GM23338 (cell line): ENCODE results near the gene CAMKK2. TPM values are rescaled to one million over a fixed set of nuclear protein-coding genes. Genes with fewer than 3 reads are reported as not detected.

Experiments used
- ATAC-seq: fragments of 200-7000 bp; cut with Tn5 transposase; 3 replicates; pipeline ENCODE4 v1.9.1; 2020
- DNase-seq: peaks from one replicate; pipeline ENCODE4 v3.0.0-alpha.2; 2015; ENCODE audit warnings: low spot score
- H2AFZ ChIP-seq: fragments of 200-600 bp; sonication (generic); 2 replicates; pipeline ENCODE4 v1.8.0; 2016; ENCODE audit warnings: antibody characterized with exemption, mild to moderate bottlenecking, moderate library complexity
- H3F3A ChIP-seq: fragments of 200-600 bp; sonication (generic); replicated peaks from 2 replicates; pipeline ENCODE4 v1.8.0; 2017; ENCODE audit warnings: antibody characterized with exemption, mixed run types, low read depth
- H3K27ac ChIP-seq: fragments of 200-600 bp; sonication (generic); 2 replicates; pipeline ENCODE4 v1.6.1; 2016; ENCODE audit warnings: low read depth
- H3K27me3 ChIP-seq: fragments of 200-600 bp; sonication (generic); 2 replicates; pipeline ENCODE4 v1.8.0; 2016; ENCODE audit warnings: mild to moderate bottlenecking, mixed run types, moderate library complexity; ENCODE audit not compliant: insufficient read depth
- H3K36me3 ChIP-seq: fragments of 200-600 bp; sonication (generic); 2 replicates; pipeline ENCODE4 v1.8.0; 2016; ENCODE audit warnings: mild to moderate bottlenecking; ENCODE audit not compliant: insufficient read depth
- H3K4me1 ChIP-seq: fragments of 200-600 bp; sonication (generic); 2 replicates; pipeline ENCODE4 v1.8.0; 2016; ENCODE audit warnings: mild to moderate bottlenecking, moderate library complexity; ENCODE audit not compliant: insufficient read depth
- H3K4me2 ChIP-seq: fragments of 200-600 bp; sonication (generic); 2 replicates; pipeline ENCODE4 v1.7.1; 2017; ENCODE audit warnings: mixed run types
- H3K4me3 ChIP-seq: fragments of 200-600 bp; sonication (generic); 2 replicates; pipeline ENCODE4 v1.6.1; 2016; ENCODE audit warnings: mixed run types
- H3K79me2 ChIP-seq: fragments of 200-600 bp; sonication (generic); replicated peaks from 2 replicates; pipeline ENCODE4 v1.8.0; 2017; ENCODE audit warnings: mild to moderate bottlenecking; ENCODE audit not compliant: insufficient read depth
- H3K9me2 ChIP-seq: fragments of 200-600 bp; sonication (generic); 2 replicates; pipeline ENCODE4 v1.8.0; 2017; ENCODE audit not compliant: insufficient read depth
- H4K20me1 ChIP-seq: fragments of 200-600 bp; sonication (generic); replicated peaks from 2 replicates; pipeline ENCODE4 v1.8.0; 2017; ENCODE audit warnings: mild to moderate bottlenecking; ENCODE audit not compliant: insufficient read depth
- H3K27ac Mint-ChIP-seq: 2 replicates; pipeline ENCODE4 v1.8.0; 2020; ENCODE audit warnings: inconsistent platforms, mild to moderate bottlenecking, moderate library complexity, mixed read lengths
- H3K27me3 Mint-ChIP-seq: 3 replicates; pipeline ENCODE4 v1.8.0; 2022; ENCODE audit warnings: low read depth, mild to moderate bottlenecking, moderate library complexity, mixed read lengths, inconsistent platforms; ENCODE audit not compliant: insufficient read depth, poor library complexity
- H3K36me3 Mint-ChIP-seq: 3 replicates; pipeline ENCODE4 v1.8.0; 2021; ENCODE audit warnings: low read depth, mild to moderate bottlenecking, inconsistent platforms, moderate library complexity, mixed read lengths
- H3K4me1 Mint-ChIP-seq: 3 replicates; pipeline ENCODE4 v1.8.0; 2020; ENCODE audit warnings: mild to moderate bottlenecking, inconsistent platforms, mixed read lengths
- H3K4me3 Mint-ChIP-seq: 3 replicates; pipeline ENCODE4 v1.8.0; 2021; ENCODE audit warnings: moderate library complexity, mild to moderate bottlenecking, inconsistent platforms, mixed read lengths
- H3K9me3 Mint-ChIP-seq: 3 replicates; pipeline ENCODE4 v1.8.0; 2020; ENCODE audit warnings: moderate library complexity, mild to moderate bottlenecking, inconsistent platforms, mixed read lengths
- CREB1 ChIP-seq: fragments of 250-450 bp; sonication (Bioruptor Pico); IDR thresholded peaks from 2 replicates; pipeline ENCODE4 v1.5.0; 2020; ENCODE audit warnings: low read depth, mild to moderate bottlenecking, moderate library complexity
- EZH2 ChIP-seq: fragments of 200-600 bp; sonication (generic); IDR thresholded peaks from one replicate; pipeline ENCODE4 v1.8.0; 2017; ENCODE audit warnings: antibody characterized with exemption, mild to moderate bottlenecking, low read depth; ENCODE audit not compliant: unreplicated experiment
- EZH2phosphoT487 ChIP-seq: fragments of 200-600 bp; sonication (generic); IDR thresholded peaks from one replicate; pipeline ENCODE4 v1.8.1; 2018; ENCODE audit warnings: antibody characterized with exemption; ENCODE audit not compliant: unreplicated experiment
- NANOG ChIP-seq: IDR thresholded peaks from 2 replicates; pipeline ENCODE4 v1.6.1; 2016; ENCODE audit warnings: antibody characterized with exemption, borderline replicate concordance
- POLR2AphosphoS5 ChIP-seq: IDR thresholded peaks from 2 replicates; pipeline ENCODE4 v1.6.1; 2016; ENCODE audit warnings: antibody characterized with exemption, low read depth
- STAT1 ChIP-seq: IDR thresholded peaks from one replicate; pipeline ENCODE4 v1.6.1; 2016; ENCODE audit warnings: antibody characterized with exemption; ENCODE audit not compliant: unreplicated experiment
- ZNF114 ChIP-seq: fragments of 250-450 bp; sonication (Bioruptor Pico); IDR thresholded peaks from 2 replicates; pipeline ENCODE4 v1.5.0; 2020; ENCODE audit warnings: mild to moderate bottlenecking, moderate library complexity
- ZNF331 ChIP-seq: fragments of 250-450 bp; sonication (Bioruptor Pico); IDR thresholded peaks from 2 replicates; pipeline ENCODE4 v1.5.0; 2020; ENCODE audit warnings: low read depth, mild to moderate bottlenecking, moderate library complexity
- polyA plus RNA-seq: library from polyadenylated mRNA; unstranded; fragments of >200 nt; fragmentation: Nextera tagmentation; extraction: Ambion mirVana; gene quantifications from 2 replicates; pipeline ENCODE4 v1.2.1, GENCODE V29; 2016
- total RNA-seq: library from RNA; depleted of rRNA; stranded (reverse); fragments of >200 nt; shearing (Covaris generic); gene quantifications from 2 replicates; pipeline ENCODE4 v1.2.3, GENCODE V29; 2014
- TF ChIP-seq, protein P1 (sequence below): IDR thresholded peaks from 2 replicates; pipeline ENCODE4 v1.6.1; 2016; ENCODE audit warnings: antibody characterized with exemption

Gene CAMKK2
- total and polyA plus RNA-seq, 2 experiments from 2014 or later = 10.3 to 26.4 TPM

DNA sequence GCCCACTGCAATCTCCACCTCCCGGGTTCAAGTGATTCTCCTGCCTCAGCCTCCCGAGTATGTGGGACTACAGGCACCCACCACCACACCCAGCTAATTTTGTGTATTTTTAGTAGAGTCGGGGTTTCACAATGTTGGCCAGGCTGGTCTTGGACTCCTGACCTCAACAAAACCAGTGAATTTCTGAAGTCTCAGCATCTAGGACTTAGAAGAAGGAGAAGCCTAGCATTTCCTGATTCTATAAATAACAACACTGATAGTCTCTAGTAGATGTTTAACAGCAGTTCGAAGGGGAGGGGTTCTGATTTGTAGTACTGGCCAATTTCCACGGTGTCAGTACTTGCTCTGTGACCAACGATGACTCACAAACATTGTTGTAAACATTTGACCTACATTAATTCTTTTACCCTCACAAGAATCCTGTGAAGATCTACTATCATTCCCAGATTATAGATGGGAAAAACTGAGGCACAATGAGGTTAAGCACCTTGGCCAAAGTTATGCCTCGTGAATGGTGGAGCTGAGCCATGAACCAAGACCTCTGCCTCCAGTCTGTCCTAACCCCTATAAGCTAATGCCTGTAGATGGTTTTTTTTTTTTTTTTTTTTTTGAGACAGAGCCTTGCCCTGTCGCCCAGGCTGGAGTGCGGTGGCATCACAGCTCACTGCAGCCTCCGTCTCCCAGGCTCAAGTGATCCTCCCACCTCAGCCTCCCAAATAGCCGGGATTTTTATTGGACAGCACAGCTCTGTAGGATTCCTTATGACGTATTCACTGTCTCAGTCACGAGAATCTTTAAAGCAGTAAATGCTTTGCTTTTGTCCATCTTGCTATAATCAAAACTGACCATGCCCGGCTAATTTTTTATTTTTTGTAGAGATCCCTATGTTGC lies 81.4 kb downstream of the CAMKK2 start:
- H4K20me1 ChIP-seq = no peaks in the 10 kb centered on the region
- Mint-ChIP-seq H3K4me3 (no peak overlapping the region), H3K27me3 (peaks cover 10% of the 10 kb centered on the region), H3K9me3 (no peaks in the 10 kb centered on the region), H3K27ac (no peak overlapping the region), H3K4me1 (peaks cover 5% of the 10 kb centered on the region; the same call in 2 of the 3 replicates), H3K36me3 (no peaks in the 10 kb centered on the region; the same call in 2 of the 3 replicates)
- DNase-seq = no peak
- H3K79me2 ChIP-seq = no peaks in the 10 kb centered on the region
- H3K36me3 ChIP-seq = no peaks in the 10 kb centered on the region
- H3F3A ChIP-seq = peaks cover 3% of the 10 kb centered on the region; the same call in 1 of the 2 replicates
- no peak overlapping the region for H3K27ac ChIP-seq
- no peak overlapping the region for H3K4me3 ChIP-seq
- no peak for ATAC-seq
- H3K4me2 ChIP-seq = no peak overlapping the region
- no peak overlapping the region for H2AFZ ChIP-seq
- H3K4me1 ChIP-seq = peaks cover 6% of the 10 kb centered on the region; the same call in 1 of the 2 replicates
- no peaks in the 10 kb centered on the region for H3K27me3 ChIP-seq
- TF ChIP-seq CREB1 (no peak), STAT1 (no peak), NANOG (no peak), EZH2 (no peak), ZNF114 (no peak), ZNF331 (CRISPR knock-in tag) (no peak), POLR2AphosphoS5 (no peak)
- H3K9me2 ChIP-seq = no peaks in the 10 kb centered on the region

DNA sequence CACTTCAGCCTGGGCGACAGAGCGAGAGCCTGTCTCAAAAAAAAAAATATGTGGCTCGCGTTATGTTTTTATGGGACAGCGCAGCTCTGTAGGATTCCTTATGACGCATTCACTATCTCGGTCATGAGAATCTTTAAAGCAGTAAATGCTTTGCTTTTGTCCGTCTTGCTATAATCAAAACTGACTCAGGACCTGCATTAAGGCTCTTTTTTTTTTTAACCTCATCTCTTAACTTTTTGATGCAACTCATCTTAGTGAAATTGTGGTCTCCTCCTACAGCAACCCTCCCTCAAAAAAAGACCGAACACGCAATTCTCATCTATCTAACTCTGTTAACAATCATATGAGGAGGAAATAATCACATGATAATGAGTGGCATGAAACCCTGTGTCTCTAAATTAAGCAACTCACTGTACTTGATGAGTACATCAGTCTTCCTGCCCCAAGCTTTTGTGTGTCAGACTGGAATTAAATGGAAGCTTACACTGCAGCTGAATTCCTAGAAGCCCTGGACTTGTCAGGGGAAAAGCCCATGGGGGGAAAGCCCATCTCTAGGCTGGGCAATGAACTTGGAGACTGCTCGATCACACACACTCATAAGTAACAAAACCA lies 82.2 kb downstream of the CAMKK2 start:
- Mint-ChIP-seq H3K4me3 (no peak overlapping the region), H3K27me3 (peaks cover 13% of the 10 kb centered on the region), H3K27ac (no peak overlapping the region), H3K36me3 (no peaks in the 10 kb centered on the region; the same call in 2 of the 3 replicates), H3K4me1 (peaks cover 5% of the 10 kb centered on the region; the same call in 2 of the 3 replicates), H3K9me3 (no peaks in the 10 kb centered on the region)
- no peak for DNase-seq
- no peaks in the 10 kb centered on the region for H3K36me3 ChIP-seq
- H3K27me3 ChIP-seq = peaks cover 2% of the 10 kb centered on the region; the same call in 1 of the 2 replicates
- TF ChIP-seq CREB1 (no peak), POLR2AphosphoS5 (no peak), EZH2phosphoT487 (no peak), STAT1 (no peak), ZNF331 (CRISPR knock-in tag) (no peak), EZH2 (no peak), ZNF114 (no peak)
- TF ChIP-seq, protein P1, sequence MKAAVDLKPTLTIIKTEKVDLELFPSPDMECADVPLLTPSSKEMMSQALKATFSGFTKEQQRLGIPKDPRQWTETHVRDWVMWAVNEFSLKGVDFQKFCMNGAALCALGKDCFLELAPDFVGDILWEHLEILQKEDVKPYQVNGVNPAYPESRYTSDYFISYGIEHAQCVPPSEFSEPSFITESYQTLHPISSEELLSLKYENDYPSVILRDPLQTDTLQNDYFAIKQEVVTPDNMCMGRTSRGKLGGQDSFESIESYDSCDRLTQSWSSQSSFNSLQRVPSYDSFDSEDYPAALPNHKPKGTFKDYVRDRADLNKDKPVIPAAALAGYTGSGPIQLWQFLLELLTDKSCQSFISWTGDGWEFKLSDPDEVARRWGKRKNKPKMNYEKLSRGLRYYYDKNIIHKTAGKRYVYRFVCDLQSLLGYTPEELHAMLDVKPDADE = no peak
- H3K79me2 ChIP-seq = no peaks in the 10 kb centered on the region
- H3K4me3 ChIP-seq = no peak overlapping the region
- H3K9me2 ChIP-seq = no peaks in the 10 kb centered on the region
- ATAC-seq = no peak
- no peak overlapping the region for H3K27ac ChIP-seq
- H3K4me1 ChIP-seq = peaks cover 6% of the 10 kb centered on the region; the same call in 1 of the 2 replicates
- H3F3A ChIP-seq = peaks cover 3% of the 10 kb centered on the region; the same call in 1 of the 2 replicates
- H3K4me2 ChIP-seq = no peak overlapping the region
- H2AFZ ChIP-seq = no peak overlapping the region
- H4K20me1 ChIP-seq = no peaks in the 10 kb centered on the region
